OCI-LY7 (cell line): ENCODE results near the gene LINC00632.

Experiments used
- CTCF ChIP-seq: fragments of 200-600 bp; sonication (generic); conservative IDR thresholded peaks from 2 replicates; pipeline ENCODE4 v1.5.1; 2014; ENCODE audit warnings: mild to moderate bottlenecking, antibody characterized with exemption, low read length, moderate library complexity, mixed read lengths
- EZH2phosphoT487 ChIP-seq: fragments of 200-600 bp; sonication (generic); IDR thresholded peaks from 2 replicates; pipeline ENCODE4 v1.6.1; 2018; ENCODE audit warnings: low read depth, borderline replicate concordance, mild to moderate bottlenecking, mixed run types, antibody characterized with exemption, low read length, moderate library complexity, mixed read lengths

- TF ChIP-seq CTCF (no peak), EZH2phosphoT487 (no peak)
Measured at GRCh38 chrX:140709421-140709846, at the start of gene LINC00632.
